H1 (cell line): Measurements from ENCODE around the gene SBF2. TPM values are rescaled to one million over a fixed set of nuclear protein-coding genes. Genes with fewer than 3 reads are reported as not detected.

ENCODE experiments used
- CTCF ChIA-PET: fragments of 300-600 bp; sonication (Branson Sonifier 250); formaldehyde crosslinking; loops from one replicate; lab custom pipeline; 2021; ENCODE audit not compliant: partially characterized antibody; lab: Charles Lee
- POLR2A ChIA-PET: fragments of 300-600 bp; sonication (Branson Sonifier 250); formaldehyde crosslinking; loops from one replicate; lab custom pipeline; 2021; ENCODE audit warnings: inconsistent platforms; ENCODE audit not compliant: partially characterized antibody; lab: Charles Lee
- DNase-seq, 2 experiments: peaks; one replicate each; pipeline versions ENCODE4 v3.0.0 to v3.0.0-alpha.2; 2010 to 2022; ENCODE audit warnings: low spot score in 2 of 2, low read depth in 1 of 2, mixed read lengths in 1 of 2
- FAIRE-seq: peaks from 2 replicates; lab custom pipeline; 2011; peaks lifted over from hg19 to GRCh38; lab: Jason Lieb, UNC
- H2AFZ ChIP-seq: 2 replicates; pipeline ENCODE4 v1.8.1; 2012; ENCODE audit warnings: low read length, inconsistent platforms
- H2AK5ac ChIP-seq: 2 replicates; pipeline ENCODE4 v1.6.1; 2013; ENCODE audit warnings: low read depth, low read length
- H2BK120ac ChIP-seq: replicated peaks from 2 replicates; pipeline ENCODE3; 2013; ENCODE audit warnings: low read depth, low read length, inconsistent platforms
- H2BK12ac ChIP-seq: 2 replicates; pipeline ENCODE4 v1.6.1; 2013; ENCODE audit warnings: low read depth, low read length
- H2BK15ac ChIP-seq: 2 replicates; pipeline ENCODE4 v1.6.1; 2013; ENCODE audit warnings: low read length
- H2BK20ac ChIP-seq: 2 replicates; pipeline ENCODE4 v1.6.1; 2013; ENCODE audit warnings: low read length
- H2BK5ac ChIP-seq: 2 replicates; pipeline ENCODE4 v1.6.1; 2013; ENCODE audit warnings: low read depth, low read length
- H3K14ac ChIP-seq: 2 replicates; pipeline ENCODE4 v1.6.1; 2013; ENCODE audit warnings: inconsistent platforms; ENCODE audit not compliant: insufficient read length
- H3K18ac ChIP-seq: 2 replicates; pipeline ENCODE4 v1.6.1; 2013; ENCODE audit warnings: low read length; ENCODE audit errors: extremely low read depth
- H3K23ac ChIP-seq: 2 replicates; pipeline ENCODE4 v1.6.1; 2013; ENCODE audit warnings: inconsistent platforms; ENCODE audit not compliant: insufficient read length
- H3K23me2 ChIP-seq: 2 replicates; pipeline ENCODE4 v1.6.1; 2013; ENCODE audit warnings: low read depth, low read length
- H3K27ac ChIP-seq: 2 replicates; pipeline ENCODE4 v1.6.1; 2011; ENCODE audit warnings: low read depth, low read length, inconsistent platforms
- H3K27me3 ChIP-seq, 4 experiments: replicated peaks in 1 of 4; 1 replicate in 1 of 4; 2 replicates in 3 of 4; pipeline versions ENCODE4 v1.6.1 to v1.8.1; 2011 to 2013; ENCODE audit warnings: low read length in 3 of 4, mild to moderate bottlenecking in 3 of 4, inconsistent platforms in 2 of 4, mixed read lengths in 2 of 4, moderate library complexity in 1 of 4; ENCODE audit not compliant: control insufficient read depth in 3 of 4, insufficient read depth in 3 of 4; ENCODE audit errors: extremely low read depth in 1 of 4
- H3K36me3 ChIP-seq, 4 experiments: 2 replicates each; pipeline versions ENCODE4 v1.6.1 to v1.8.1; 2011 to 2013; ENCODE audit warnings: mild to moderate bottlenecking in 4 of 4, low read length in 3 of 4, moderate library complexity in 2 of 4, control low read depth in 1 of 4, inconsistent platforms in 1 of 4; ENCODE audit not compliant: insufficient read depth in 4 of 4, control insufficient read depth in 2 of 4
- H3K4ac ChIP-seq: replicated peaks from 2 replicates; pipeline ENCODE3; 2013; ENCODE audit warnings: low read length, low read depth, mixed read lengths, inconsistent platforms; ENCODE audit not compliant: insufficient read length
- H3K4me1 ChIP-seq, 4 experiments: replicated peaks in 1 of 4; 1 replicate in 1 of 4; 2 replicates in 3 of 4; pipeline versions ENCODE4 v1.6.1 to v1.8.1; 2011 to 2013; ENCODE audit warnings: low read length in 3 of 4, inconsistent platforms in 2 of 4, mixed read lengths in 1 of 4; ENCODE audit not compliant: insufficient read depth in 4 of 4, control insufficient read depth in 3 of 4
- H3K4me2 ChIP-seq, 2 experiments: 2 replicates each; pipeline versions ENCODE4 v1.6.1 to v1.8.1; 2011 to 2013; ENCODE audit warnings: low read depth in 2 of 2, low read length in 2 of 2, control low read depth in 1 of 2, inconsistent platforms in 1 of 2, mild to moderate bottlenecking in 1 of 2; ENCODE audit not compliant: insufficient read depth in 1 of 2
- H3K4me3 ChIP-seq, 4 experiments: fragments of 200-600, 300-600 bp in 1 of 4; sonication (generic), shearing (Covaris generic), sonication (Bioruptor Twin) in 1 of 4; 2 replicates each; pipeline versions ENCODE4 v1.5.1 to v1.8.1; 2011 to 2016; ENCODE audit warnings: low read length in 4 of 4, low read depth in 3 of 4, control low read depth in 2 of 4, inconsistent platforms in 2 of 4, mild to moderate bottlenecking in 2 of 4, mixed read lengths in 1 of 4, moderate library complexity in 1 of 4; ENCODE audit not compliant: insufficient read depth in 2 of 4; ENCODE audit errors: extremely low read depth in 1 of 4
- H3K56ac ChIP-seq: replicated peaks from 2 replicates; pipeline ENCODE3; 2013; ENCODE audit warnings: low read depth, mild to moderate bottlenecking, mixed read lengths, low read length, inconsistent platforms; ENCODE audit not compliant: insufficient read length
- H3K79me1 ChIP-seq: 2 replicates; pipeline ENCODE4 v1.6.1; 2013; ENCODE audit warnings: low read depth, low read length, control low read depth
- H3K79me2 ChIP-seq, 2 experiments: 2 replicates each; pipeline versions ENCODE4 v1.6.1 to v1.8.1; 2012 to 2013; ENCODE audit warnings: low read length in 2 of 2, mild to moderate bottlenecking in 2 of 2, inconsistent platforms in 1 of 2; ENCODE audit not compliant: insufficient read depth in 2 of 2, control insufficient read depth in 1 of 2
- H3K9ac ChIP-seq, 4 experiments: replicated peaks in 1 of 4; 1 replicate in 1 of 4; 2 replicates in 3 of 4; pipeline versions ENCODE4 v1.6.1 to v1.8.1; 2011 to 2013; ENCODE audit warnings: low read depth in 3 of 4, low read length in 3 of 4, control low read depth in 2 of 4, mild to moderate bottlenecking in 2 of 4, moderate library complexity in 2 of 4, inconsistent platforms in 1 of 4; ENCODE audit errors: extremely low read depth in 1 of 4
- H3K9me3 ChIP-seq, 2 experiments: 2 replicates each; pipeline versions ENCODE4 v1.6.1 to v1.8.1; 2012 to 2013; ENCODE audit warnings: mild to moderate bottlenecking in 2 of 2, moderate library complexity in 2 of 2, control low read depth in 1 of 2, inconsistent platforms in 1 of 2, low read depth in 1 of 2, low read length in 1 of 2, mixed read lengths in 1 of 2; ENCODE audit not compliant: insufficient read depth in 2 of 2
- H4K20me1 ChIP-seq, 2 experiments: replicated peaks in 1 of 2; 2 replicates each; pipeline versions ENCODE3 to v1.8.1; 2011 to 2013; ENCODE audit warnings: inconsistent platforms in 2 of 2, low read length in 2 of 2, mild to moderate bottlenecking in 1 of 2; ENCODE audit not compliant: insufficient read depth in 2 of 2, control insufficient read depth in 1 of 2
- H4K5ac ChIP-seq: 2 replicates; pipeline ENCODE4 v1.6.1; 2013; ENCODE audit warnings: low read length, low read depth, mixed read lengths, inconsistent platforms; ENCODE audit not compliant: insufficient read length
- H4K8ac ChIP-seq: 2 replicates; pipeline ENCODE4 v1.8.0; 2013; ENCODE audit warnings: mild to moderate bottlenecking, moderate library complexity, low read length, inconsistent platforms; ENCODE audit not compliant: insufficient read depth; ENCODE audit errors: extremely low read depth
- H4K91ac ChIP-seq: replicated peaks from 2 replicates; pipeline ENCODE3; 2013; ENCODE audit warnings: low read length, mixed read lengths, inconsistent platforms; ENCODE audit not compliant: insufficient read length
- BACH1 ChIP-seq: IDR thresholded peaks from 2 replicates; pipeline ENCODE4 v1.6.1; 2012; ENCODE audit warnings: low read length, improper control_type of control experiment
- CBX5 ChIP-seq: fragments of 300-800, 300-1000 bp; sonication (generic); IDR thresholded peaks from 2 replicates; pipeline ENCODE4 v1.7.1; 2016; ENCODE audit warnings: antibody characterized with exemption, low read length, low read depth
- CREB1 ChIP-seq: IDR thresholded peaks from 2 replicates; pipeline ENCODE4 v1.6.1; 2012; ENCODE audit warnings: inconsistent platforms
- HDAC6 ChIP-seq: IDR thresholded peaks from one replicate; pipeline ENCODE4 v1.7.1; 2012; ENCODE audit warnings: low read depth, mild to moderate bottlenecking, inconsistent platforms, low read length, moderate library complexity
- JUN ChIP-seq: IDR thresholded peaks from 2 replicates; pipeline ENCODE4 v1.6.1; 2011; ENCODE audit warnings: low read depth, mild to moderate bottlenecking, improper control_type of control experiment, low read length
- RAD21 ChIP-seq, 2 experiments: IDR thresholded peaks in 1 of 2; conservative IDR thresholded peaks in 1 of 2; 2 replicates each; pipeline ENCODE4 v1.6.1; 2011; ENCODE audit warnings: low read depth in 2 of 2, low read length in 2 of 2, improper control_type of control experiment in 1 of 2, inconsistent platforms in 1 of 2, mild to moderate bottlenecking in 1 of 2, moderate library complexity in 1 of 2
- RFX5 ChIP-seq: IDR thresholded peaks from 2 replicates; pipeline ENCODE4 v1.6.1; 2011; ENCODE audit warnings: low read depth, low read length, improper control_type of control experiment, borderline replicate concordance
- WGBS, 2 experiments: shearing (Covaris generic) in 1 of 2; methylation state at CpG; one replicate each; pipeline versions ENCODE4 v1.1.6 to v1.1.7; 2013 to 2015; ENCODE audit warnings: low lambda C conversion rate in 2 of 2, mixed read lengths in 2 of 2, inconsistent platforms in 1 of 2, low coverage in 1 of 2, missing lambda C conversion rate in 1 of 2; ENCODE audit not compliant: insufficient replicate concordance in 2 of 2, insufficient coverage in 1 of 2, insufficient read length in 1 of 2; ENCODE audit errors: extremely low coverage in 1 of 2, missing lambda C conversion rate in 1 of 2; 5-methylcytosine and 5-hydroxymethylcytosine counted together
- polyA plus RNA-seq, 7 experiments: library from polyadenylated mRNA; depleted of rRNA in 3 of 7; stranded (reverse) in 5 of 7; unstranded in 2 of 7; fragments of >200 nt in 5 of 7; fragments of 200-250 nt in 2 of 7; gene quantifications; 1 replicate in 5 of 7; 2 replicates in 1 of 7; 4 replicates in 1 of 7; pipeline versions ENCODE4 v1.2.1 to v1.2.3, GENCODE V29; 2011 to 2013; ENCODE audit warnings: missing spikeins in 2 of 7, mixed read lengths in 2 of 7
- total RNA-seq: library from RNA; stranded (reverse); fragmentation: NEBNext Ultra II Directional; extraction: Animal tissue kit (Norgen Biotek cat#: 25700); gene quantifications from 2 replicates; pipeline ENCODE4 v1.2.1, GENCODE V29; 2021
- TF ChIP-seq, protein P1 (sequence below): IDR thresholded peaks from 2 replicates; pipeline ENCODE4 v1.6.1; 2012; ENCODE audit warnings: inconsistent platforms

The SBF2 gene
- total and polyA plus RNA-seq, 2 of the 8 experiments (the other 6 are each of a cell fraction or from before 2014, with no cell fraction given): 36.7 to 50.5 TPM

DNA sequence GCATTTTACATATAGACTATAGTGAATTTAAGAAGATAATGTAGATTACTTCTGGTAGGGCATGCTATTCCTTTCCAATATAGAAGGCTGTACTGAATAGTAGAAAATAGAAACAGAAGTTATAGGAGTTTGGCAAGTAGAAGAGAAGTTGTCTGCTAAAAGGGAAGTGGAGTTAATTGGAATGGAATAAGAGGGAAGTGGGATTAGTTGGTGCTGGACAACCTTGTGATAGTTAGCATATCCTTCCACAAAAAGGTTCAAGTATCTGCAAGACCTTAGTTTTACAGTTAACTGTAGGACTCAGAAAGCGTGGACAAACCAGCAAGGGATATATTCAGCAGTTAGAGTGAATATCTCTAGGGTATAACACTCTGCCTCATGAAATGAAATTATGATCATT lies 444.6 kb downstream of the SBF2 start:
- Histone ChIP-seq H2BK120ac (no peak overlapping the region), H2AFZ (no peak overlapping the region), H3K36me3 (peaks cover 0 to 6% (median 2%) of the 10 kb centered on the region in 4 experiments; a peak in 4 of 8 replicates), H3K9me3 (no peaks in the 10 kb centered on the region), H2AK5ac (no peak overlapping the region), H2BK12ac (no peak overlapping the region), H3K23ac (no peak overlapping the region), H3K56ac (no peak overlapping the region), H3K27me3 (no peaks in the 10 kb centered on the region), H2BK15ac (no peak overlapping the region), H3K4ac (no peak overlapping the region), H3K79me2 (no peaks in the 10 kb centered on the region), H4K8ac (no peak overlapping the region), H3K4me2 (no peak overlapping the region), H3K4me1 (no peaks in the 10 kb centered on the region), H3K79me1 (no peaks in the 10 kb centered on the region), H2BK20ac (no peak overlapping the region), H3K23me2 (no peaks in the 10 kb centered on the region), H3K14ac (no peak overlapping the region), H2BK5ac (no peak overlapping the region), H3K18ac (no peak overlapping the region), H4K91ac (no peak overlapping the region), H4K5ac (no peak overlapping the region), H3K9ac (no peak overlapping the region), H3K4me3 (no peak overlapping the region), H4K20me1 (no peaks in the 10 kb centered on the region), H3K27ac (no peak overlapping the region)
- FAIRE-seq: no peak
- CTCF ChIA-PET: interaction anchor here (0.8 to 1.0 kb wide), 2 partner anchors 14 to 236 kb away, joined by 4 read pairs; no protein-coding TSS in a partner anchor
- POLR2A ChIA-PET: no interaction called here
- no peak for TF ChIP-seq RAD21 (IDR thresholded peaks at IDR 0.05 in 1 of 2, conservative IDR thresholded peaks at IDR 0.05 in 1 of 2; ENCODE audit: low read depth in 2 of 2, low read length in 2 of 2)
- TF ChIP-seq CBX5: no peak
- no peak for TF ChIP-seq JUN
- TF ChIP-seq HDAC6: no peak
- TF ChIP-seq BACH1: no peak
- TF ChIP-seq, protein P1, sequence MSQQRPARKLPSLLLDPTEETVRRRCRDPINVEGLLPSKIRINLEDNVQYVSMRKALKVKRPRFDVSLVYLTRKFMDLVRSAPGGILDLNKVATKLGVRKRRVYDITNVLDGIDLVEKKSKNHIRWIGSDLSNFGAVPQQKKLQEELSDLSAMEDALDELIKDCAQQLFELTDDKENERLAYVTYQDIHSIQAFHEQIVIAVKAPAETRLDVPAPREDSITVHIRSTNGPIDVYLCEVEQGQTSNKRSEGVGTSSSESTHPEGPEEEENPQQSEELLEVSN: no peak
- TF ChIP-seq CREB1: no peak
- TF ChIP-seq RFX5: no peak
- no peak for DNase-seq
- 87% methylated on average over 1 of the region's 1 CpG; no CpG with 5 or more reads in 1 of the 2 experiments for WGBS, 2 experiments
